Measurements from ENCODE around the gene SPRED2. TPM values are rescaled to one million over a fixed set of nuclear protein-coding genes. Genes with fewer than 3 reads are reported as not detected.

The SPRED2 gene
- polyA plus RNA-seq, 2 of the 4 experiments (the other 2 are of a cell fraction) = 20.6 to 29.3 TPM

DNA sequence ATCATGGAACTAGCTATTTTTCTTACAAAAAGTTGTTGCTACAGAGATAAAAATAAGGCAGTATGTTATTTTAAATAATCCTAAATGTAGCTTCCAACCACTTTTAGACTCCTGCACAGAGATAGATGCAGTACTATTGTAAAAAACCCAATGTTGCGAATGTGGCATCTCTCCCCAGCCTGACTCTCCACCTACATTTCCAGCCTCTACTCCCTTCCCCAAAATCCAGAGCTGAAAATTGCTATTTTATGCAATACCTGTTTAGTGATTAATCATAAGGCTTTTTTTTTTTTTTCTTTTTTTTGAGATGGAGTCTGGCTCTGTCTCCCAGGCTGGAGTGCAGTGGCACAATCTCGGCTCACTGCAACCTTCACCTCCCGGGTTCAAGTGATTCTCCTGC lies 39.4 kb downstream of the SPRED2 start:
- FAIRE-seq = no peak
- no peak for TF ChIP-seq REST (IDR thresholded peaks at IDR 0.05)
- no peak for TF ChIP-seq FOSB (CRISPR knock-in tag; IDR thresholded peaks at IDR 0.05)
- TF ChIP-seq PHF8 (IDR thresholded peaks at IDR 0.05; ENCODE audit: borderline replicate concordance, low read depth) = no peak
- TF ChIP-seq, protein P1, sequence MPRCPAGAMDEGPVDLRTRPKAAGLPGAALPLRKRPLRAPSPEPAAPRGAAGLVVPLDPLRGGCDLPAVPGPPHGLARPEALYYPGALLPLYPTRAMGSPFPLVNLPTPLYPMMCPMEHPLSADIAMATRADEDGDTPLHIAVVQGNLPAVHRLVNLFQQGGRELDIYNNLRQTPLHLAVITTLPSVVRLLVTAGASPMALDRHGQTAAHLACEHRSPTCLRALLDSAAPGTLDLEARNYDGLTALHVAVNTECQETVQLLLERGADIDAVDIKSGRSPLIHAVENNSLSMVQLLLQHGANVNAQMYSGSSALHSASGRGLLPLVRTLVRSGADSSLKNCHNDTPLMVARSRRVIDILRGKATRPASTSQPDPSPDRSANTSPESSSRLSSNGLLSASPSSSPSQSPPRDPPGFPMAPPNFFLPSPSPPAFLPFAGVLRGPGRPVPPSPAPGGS (IDR thresholded peaks at IDR 0.05) = no peak
- no peak for TF ChIP-seq ELK1 (IDR thresholded peaks at IDR 0.05; ENCODE audit: low read depth, low read length)
- TF ChIP-seq, protein P2, sequence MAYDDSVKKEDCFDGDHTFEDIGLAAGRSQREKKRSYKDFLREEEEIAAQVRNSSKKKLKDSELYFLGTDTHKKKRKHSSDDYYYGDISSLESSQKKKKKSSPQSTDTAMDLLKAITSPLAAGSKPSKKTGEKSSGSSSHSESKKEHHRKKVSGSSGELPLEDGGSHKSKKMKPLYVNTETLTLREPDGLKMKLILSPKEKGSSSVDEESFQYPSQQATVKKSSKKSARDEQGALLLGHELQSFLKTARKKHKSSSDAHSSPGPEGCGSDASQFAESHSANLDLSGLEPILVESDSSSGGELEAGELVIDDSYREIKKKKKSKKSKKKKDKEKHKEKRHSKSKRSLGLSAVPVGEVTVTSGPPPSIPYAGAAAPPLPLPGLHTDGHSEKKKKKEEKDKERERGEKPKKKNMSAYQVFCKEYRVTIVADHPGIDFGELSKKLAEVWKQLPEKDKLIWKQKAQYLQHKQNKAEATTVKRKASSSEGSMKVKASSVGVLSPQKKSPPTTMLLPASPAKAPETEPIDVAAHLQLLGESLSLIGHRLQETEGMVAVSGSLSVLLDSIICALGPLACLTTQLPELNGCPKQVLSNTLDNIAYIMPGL (CRISPR knock-in tag; IDR thresholded peaks at IDR 0.05; ENCODE audit: borderline replicate concordance) = no peak
- TF ChIP-seq, protein P3, sequence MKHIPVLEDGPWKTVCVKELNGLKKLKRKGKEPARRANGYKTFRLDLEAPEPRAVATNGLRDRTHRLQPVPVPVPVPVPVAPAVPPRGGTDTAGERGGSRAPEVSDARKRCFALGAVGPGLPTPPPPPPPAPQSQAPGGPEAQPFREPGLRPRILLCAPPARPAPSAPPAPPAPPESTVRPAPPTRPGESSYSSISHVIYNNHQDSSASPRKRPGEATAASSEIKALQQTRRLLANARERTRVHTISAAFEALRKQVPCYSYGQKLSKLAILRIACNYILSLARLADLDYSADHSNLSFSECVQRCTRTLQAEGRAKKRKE (CRISPR knock-in tag; IDR thresholded peaks at IDR 0.05; ENCODE audit: low read depth) = no peak
- TF ChIP-seq ZFP36 (IDR thresholded peaks at IDR 0.05; ENCODE audit: borderline replicate concordance, partially characterized antibody) = no peak
- TF ChIP-seq CEBPB (IDR thresholded peaks at IDR 0.05) = no peak
- no peak for TF ChIP-seq HOXA7 (CRISPR knock-in tag; IDR thresholded peaks at IDR 0.05)
- TF ChIP-seq EHF (CRISPR knock-in tag; IDR thresholded peaks at IDR 0.05) = no peak
- TF ChIP-seq TP53 (CRISPR knock-in tag; IDR thresholded peaks at IDR 0.05) = no peak
- WGBS (ENCODE audit: missing lambda C conversion rate) = 98% methylated on average over 3 of the region's 3 CpGs
- Histone ChIP-seq H3K4me3 (no peak overlapping the region), H3K4me2 (no peak overlapping the region), H3K9me3 (no peaks in the 10 kb centered on the region; the same call in 2 of the 3 replicates), H3K27ac (no peak overlapping the region), H3K4me1 (peaks cover 36% of the 10 kb centered on the region)
- no peak for DNase-seq (ENCODE audit: low read depth in 1 of 2, low spot score in 1 of 2)
- ChIA-PET POLR2A (no interaction called here), CTCF (interaction anchor here (0.6 to 1.6 kb wide), 4 partner anchors 10 to 72 kb away, joined by 3 to 6 read pairs (median 4); no protein-coding TSS in a partner anchor)
- no peak for ATAC-seq

DNA sequence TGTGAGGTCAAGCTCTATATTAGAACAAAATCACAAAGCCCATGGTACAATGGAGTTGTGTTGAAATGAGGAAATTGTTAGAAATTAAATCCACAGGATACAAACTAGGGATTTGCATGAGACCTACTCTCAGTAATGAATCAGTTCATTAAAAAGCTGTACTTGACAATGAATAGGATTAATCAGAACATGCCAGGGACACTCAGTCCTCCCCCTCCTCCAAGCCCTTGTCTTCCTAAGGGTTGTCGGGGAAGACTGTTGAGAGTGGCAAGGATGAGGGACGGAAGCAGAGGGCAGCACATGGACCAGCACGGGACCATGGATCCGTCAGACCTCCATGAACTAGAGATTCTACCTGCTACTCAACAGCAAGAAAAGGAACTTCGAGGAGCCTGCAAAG lies 39.8 kb downstream of the SPRED2 start:
- peaks cover 34% of the 10 kb centered on the region for H3K4me1 ChIP-seq
- TF ChIP-seq RAD21 (conservative IDR thresholded peaks at IDR 0.05 in 1 of 2, IDR thresholded peaks at IDR 0.05 in 1 of 2) (no peak), SMC3 (IDR thresholded peaks at IDR 0.05) (no peak), RARB (CRISPR knock-in tag; IDR thresholded peaks at IDR 0.05) (no peak), ELK1 (IDR thresholded peaks at IDR 0.05; ENCODE audit: low read depth, low read length) (no peak), KDM5A (IDR thresholded peaks at IDR 0.05) (no peak), CHD4 (IDR thresholded peaks at IDR 0.05; ENCODE audit: borderline replicate concordance) (no peak), MYC (IDR thresholded peaks at IDR 0.05; ENCODE audit: borderline replicate concordance, low read length) (no peak), RNF2 (IDR thresholded peaks at IDR 0.05; ENCODE audit: borderline replicate concordance, low read depth) (no peak), TP53 (CRISPR knock-in tag; IDR thresholded peaks at IDR 0.05) (no peak)
- TF ChIP-seq, protein P4, sequence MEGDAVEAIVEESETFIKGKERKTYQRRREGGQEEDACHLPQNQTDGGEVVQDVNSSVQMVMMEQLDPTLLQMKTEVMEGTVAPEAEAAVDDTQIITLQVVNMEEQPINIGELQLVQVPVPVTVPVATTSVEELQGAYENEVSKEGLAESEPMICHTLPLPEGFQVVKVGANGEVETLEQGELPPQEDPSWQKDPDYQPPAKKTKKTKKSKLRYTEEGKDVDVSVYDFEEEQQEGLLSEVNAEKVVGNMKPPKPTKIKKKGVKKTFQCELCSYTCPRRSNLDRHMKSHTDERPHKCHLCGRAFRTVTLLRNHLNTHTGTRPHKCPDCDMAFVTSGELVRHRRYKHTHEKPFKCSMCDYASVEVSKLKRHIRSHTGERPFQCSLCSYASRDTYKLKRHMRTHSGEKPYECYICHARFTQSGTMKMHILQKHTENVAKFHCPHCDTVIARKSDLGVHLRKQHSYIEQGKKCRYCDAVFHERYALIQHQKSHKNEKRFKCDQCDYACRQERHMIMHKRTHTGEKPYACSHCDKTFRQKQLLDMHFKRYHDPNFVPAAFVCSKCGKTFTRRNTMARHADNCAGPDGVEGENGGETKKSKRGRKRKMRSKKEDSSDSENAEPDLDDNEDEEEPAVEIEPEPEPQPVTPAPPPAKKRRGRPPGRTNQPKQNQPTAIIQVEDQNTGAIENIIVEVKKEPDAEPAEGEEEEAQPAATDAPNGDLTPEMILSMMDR (IDR thresholded peaks at IDR 0.05) = no peak
- POLR2A ChIA-PET = no interaction called here
- FAIRE-seq (no peak), DNase-seq (ENCODE audit: low read depth in 1 of 2, low spot score in 1 of 2) (no peak), ATAC-seq (no peak)
- CTCF ChIA-PET = interaction anchor here (0.6 to 1.6 kb wide), 3 partner anchors 9 to 72 kb away, joined by 3 to 6 read pairs (median 6); no protein-coding TSS in a partner anchor
- no peak overlapping the region for H3K4me3 ChIP-seq
- WGBS (ENCODE audit: missing lambda C conversion rate) = 83% methylated on average over 5 of the region's 5 CpGs
- no peak overlapping the region for H3K27ac ChIP-seq
- no peak overlapping the region for H3K4me2 ChIP-seq
- no peaks in the 10 kb centered on the region for H3K9me3 ChIP-seq
